Keratinocyte (primary cell): ENCODE measurements around the gene ZC3H8.

ENCODE experiments used
- EZH2 ChIP-seq: IDR thresholded peaks from one replicate; pipeline ENCODE4 v1.6.1; 2012; ENCODE audit warnings: inconsistent platforms, mild to moderate bottlenecking, low read length, moderate library complexity
- TF ChIP-seq, protein P1 (sequence below), 3 experiments: IDR thresholded peaks in 1 of 3; conservative IDR thresholded peaks in 1 of 3; optimal IDR thresholded peaks in 1 of 3; 2 replicates in 2 of 3; 3 replicates in 1 of 3; pipeline versions ENCODE3 to v1.5.1; 2011; ENCODE audit warnings: low read length in 3 of 3, mild to moderate bottlenecking in 3 of 3, moderate library complexity in 2 of 3, control low read depth in 1 of 3, inconsistent platforms in 1 of 3; ENCODE audit not compliant: insufficient read depth in 2 of 3; ENCODE audit errors: extremely low read depth in 1 of 3

GRCh38 chr2:112194482-112194881 lies 60.4 kb downstream of the ZC3H8 start:
- TF ChIP-seq, protein P1, sequence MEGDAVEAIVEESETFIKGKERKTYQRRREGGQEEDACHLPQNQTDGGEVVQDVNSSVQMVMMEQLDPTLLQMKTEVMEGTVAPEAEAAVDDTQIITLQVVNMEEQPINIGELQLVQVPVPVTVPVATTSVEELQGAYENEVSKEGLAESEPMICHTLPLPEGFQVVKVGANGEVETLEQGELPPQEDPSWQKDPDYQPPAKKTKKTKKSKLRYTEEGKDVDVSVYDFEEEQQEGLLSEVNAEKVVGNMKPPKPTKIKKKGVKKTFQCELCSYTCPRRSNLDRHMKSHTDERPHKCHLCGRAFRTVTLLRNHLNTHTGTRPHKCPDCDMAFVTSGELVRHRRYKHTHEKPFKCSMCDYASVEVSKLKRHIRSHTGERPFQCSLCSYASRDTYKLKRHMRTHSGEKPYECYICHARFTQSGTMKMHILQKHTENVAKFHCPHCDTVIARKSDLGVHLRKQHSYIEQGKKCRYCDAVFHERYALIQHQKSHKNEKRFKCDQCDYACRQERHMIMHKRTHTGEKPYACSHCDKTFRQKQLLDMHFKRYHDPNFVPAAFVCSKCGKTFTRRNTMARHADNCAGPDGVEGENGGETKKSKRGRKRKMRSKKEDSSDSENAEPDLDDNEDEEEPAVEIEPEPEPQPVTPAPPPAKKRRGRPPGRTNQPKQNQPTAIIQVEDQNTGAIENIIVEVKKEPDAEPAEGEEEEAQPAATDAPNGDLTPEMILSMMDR (optimal IDR thresholded peaks at IDR 0.05 in 1 of 3, IDR thresholded peaks at IDR 0.05 in 1 of 3, conservative IDR thresholded peaks at IDR 0.05 in 1 of 3; ENCODE audit: extremely low read depth in 1 of 3, insufficient read depth in 2 of 3, low read length in 3 of 3) = no peak
- TF ChIP-seq EZH2 = no peak
